GM18505 (cell line): Measurements from ENCODE around the gene DGKE.
A peak's percentile ranks its signal among the peaks of the same experiment; 100 is the strongest.

ENCODE experiments used
- ATAC-seq: cut with Tn5 transposase; IDR thresholded peaks from one replicate; pipeline ENCODE4 v1.9.1; 2021; ENCODE audit not compliant: unreplicated experiment
- POLR2A ChIP-seq: IDR thresholded peaks from 4 replicates; pipeline ENCODE4 v1.6.1; 2011; ENCODE audit warnings: borderline replicate concordance; ENCODE audit not compliant: insufficient read depth, insufficient read length; ENCODE audit errors: extremely low read depth

DGKE gene

GRCh38 chr17:56821847-56822534 is 12.0 kb upstream of the DGKE start:
- no peak for TF ChIP-seq POLR2A
- ATAC-seq, result no peak

DNA sequence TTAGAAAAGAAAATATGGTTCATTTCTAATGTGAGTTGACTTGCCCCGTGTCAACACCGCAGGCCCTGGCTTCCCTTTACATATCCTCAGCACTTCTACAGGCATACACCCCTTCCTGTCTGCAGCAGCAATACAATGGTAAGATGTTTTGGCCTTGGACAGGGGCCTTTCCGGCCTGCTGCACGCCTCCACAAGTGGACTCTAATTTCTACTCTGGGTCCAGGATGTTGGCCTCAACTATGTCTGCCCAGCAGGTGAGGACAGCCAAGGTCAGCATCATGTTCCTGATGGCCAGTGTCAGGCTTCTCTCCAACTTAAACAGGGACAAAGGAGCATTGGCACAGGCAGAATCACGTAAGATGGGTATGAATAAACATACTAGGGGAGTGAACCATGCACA is 11.2 kb upstream of the DGKE start:
- no peak for TF ChIP-seq POLR2A
- ATAC-seq, result no peak

- no peak for ATAC-seq
- TF ChIP-seq POLR2A, result no peak
These were observed 10.1 kb upstream of the DGKE start for GRCh38 chr17:56823848-56824247.

DNA sequence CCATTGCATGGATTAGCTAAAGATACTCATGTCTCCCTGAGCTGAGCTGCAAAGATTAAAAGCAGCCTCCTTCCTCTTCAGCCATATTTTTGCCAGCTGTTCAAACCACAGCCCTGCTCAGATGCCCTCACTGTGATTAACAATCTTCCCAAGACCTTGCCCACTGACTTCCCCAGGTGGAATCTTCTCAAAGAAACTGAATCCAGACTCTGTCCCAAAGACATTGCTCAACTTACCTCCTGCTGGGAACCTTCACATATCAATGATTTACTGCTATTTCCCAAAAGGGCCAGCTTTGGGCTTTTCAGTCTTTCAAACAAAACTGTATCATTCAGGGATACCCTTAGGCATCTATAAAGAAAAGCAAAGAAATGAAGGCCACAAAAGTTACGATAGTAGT is 9.4 kb upstream of the DGKE start:
- no peak for ATAC-seq
- TF ChIP-seq POLR2A, result no peak

DNA sequence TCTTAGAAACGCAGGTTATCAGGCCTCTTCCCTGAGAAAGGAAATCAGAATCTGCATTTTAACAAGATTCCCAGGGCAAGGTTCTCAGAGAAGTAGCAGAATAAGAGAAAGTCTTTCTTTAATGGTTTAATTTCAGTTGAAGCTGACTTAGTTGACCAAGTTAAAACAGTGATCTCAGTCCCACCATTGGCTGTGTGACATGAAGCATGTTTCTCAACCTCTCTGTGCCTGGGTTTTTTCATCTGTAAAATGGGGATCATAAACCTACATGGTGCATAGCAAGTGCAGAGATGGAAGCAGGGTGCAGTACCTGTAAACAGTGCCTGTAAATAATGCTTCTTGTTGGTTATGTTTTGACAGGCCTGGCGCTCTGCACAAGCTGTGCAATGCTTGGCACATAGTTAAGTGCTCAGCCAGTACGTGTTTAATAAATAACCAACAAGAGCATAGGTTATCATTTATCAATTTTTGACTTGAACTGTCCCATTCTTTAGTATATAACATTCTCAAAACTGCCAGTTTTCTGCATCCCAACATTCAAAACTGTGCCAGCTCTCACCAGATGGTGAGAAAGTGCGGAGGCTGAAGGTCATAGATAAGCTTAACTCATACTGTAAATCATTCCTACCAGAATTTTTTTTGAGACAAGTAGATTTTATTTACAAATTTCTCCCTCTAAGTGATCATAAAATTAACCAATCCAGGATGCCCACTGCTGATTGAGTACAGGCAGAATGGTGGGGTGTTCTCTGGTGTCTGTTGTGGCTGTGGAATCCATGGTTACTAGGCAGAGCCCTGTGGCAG is 7.1 kb upstream of the DGKE start:
- TF ChIP-seq POLR2A, result no peak
- no peak for ATAC-seq

- no peak for TF ChIP-seq POLR2A
These were observed 3.1 kb upstream of the DGKE start for GRCh38 chr17:56830726-56831368.

GRCh38 chr17:56831369-56832095 is 2.4 kb upstream of the DGKE start:
- no peak for TF ChIP-seq POLR2A
- no peak for ATAC-seq

More at GRCh38 chr17:56830726-56831368, 3.1 kb upstream of the DGKE start:
- ATAC-seq, result no peak

DNA sequence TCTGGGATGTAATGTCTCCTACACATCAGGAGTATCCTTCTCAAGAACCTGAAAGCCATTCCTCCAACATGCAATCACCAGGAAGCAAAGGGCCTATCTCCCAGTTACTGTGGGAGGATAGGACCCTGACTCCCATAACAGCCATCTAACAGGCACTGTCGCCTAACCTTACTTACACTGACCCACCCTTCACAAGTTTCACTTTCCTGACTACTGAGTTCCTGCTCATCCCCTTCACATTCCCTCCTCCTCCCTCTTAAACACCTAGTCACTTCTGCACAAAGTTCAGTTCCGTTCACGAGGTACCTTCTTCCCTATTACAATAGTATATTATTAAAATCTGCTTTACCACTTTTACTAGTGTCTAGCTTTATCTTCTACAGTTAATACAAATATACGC is 1.5 kb upstream of the DGKE start:
- no peak for TF ChIP-seq POLR2A
- ATAC-seq, result no peak

- ATAC-seq, result peak; percentile 49
- TF ChIP-seq POLR2A, result peak; percentile 72
These were observed 718 bp upstream of the DGKE start for GRCh38 chr17:56833057-56833808.

GRCh38 chr17:56834380-56835263 is 671 bp downstream of the DGKE start:
- peak; percentile 23 for ATAC-seq
- TF ChIP-seq POLR2A, result peak; percentile 38

- TF ChIP-seq POLR2A, result no peak
- no peak for ATAC-seq
These were observed 1.3 kb downstream of the DGKE start for GRCh38 chr17:56835264-56835585.

DNA sequence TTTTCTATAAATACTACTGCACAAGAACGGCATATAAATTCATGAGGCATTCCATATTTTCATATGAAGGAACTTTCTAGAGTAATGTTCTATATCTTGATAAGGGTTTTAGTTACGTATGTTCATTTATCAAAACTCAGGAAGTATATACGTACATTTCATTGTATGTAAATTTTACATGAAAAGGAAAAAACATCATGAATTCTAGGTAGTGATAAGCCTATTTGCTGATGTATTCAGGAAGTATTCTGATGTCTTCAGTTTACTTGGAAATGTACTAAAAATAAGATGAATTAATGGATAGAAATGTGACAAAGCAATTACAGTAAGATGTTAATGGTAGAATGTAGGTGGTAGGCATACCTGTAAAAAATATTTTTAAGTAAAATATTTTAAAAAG is 4.7 kb downstream of the DGKE start:
- ATAC-seq, result no peak
- no peak for TF ChIP-seq POLR2A
